ENCODE measurements around the gene PITPNC1.
A peak's percentile ranks its signal among the peaks of the same experiment; 100 is the strongest.
"Not testable (repeated sequence)": the region's sequence is repeated elsewhere in the genome, so short reads cannot be mapped to it uniquely, and the experiment has no call there.

PITPNC1 gene

GRCh38 chr17:67651218-67651579 is 274.1 kb downstream of the PITPNC1 start:
- DNase-seq (ENCODE audit: low read depth): not testable (repeated sequence)

- no peak for DNase-seq (ENCODE audit: low read depth)
Measured at GRCh38 chr17:67652433-67652832, 275.4 kb downstream of the PITPNC1 start.

GRCh38 chr17:67655478-67656148 is 278.5 kb downstream of the PITPNC1 start:
- DNase-seq (ENCODE audit: low read depth): no peak

GRCh38 chr17:67656494-67657203 is 279.6 kb downstream of the PITPNC1 start:
- DNase-seq (ENCODE audit: low read depth): no peak

DNA sequence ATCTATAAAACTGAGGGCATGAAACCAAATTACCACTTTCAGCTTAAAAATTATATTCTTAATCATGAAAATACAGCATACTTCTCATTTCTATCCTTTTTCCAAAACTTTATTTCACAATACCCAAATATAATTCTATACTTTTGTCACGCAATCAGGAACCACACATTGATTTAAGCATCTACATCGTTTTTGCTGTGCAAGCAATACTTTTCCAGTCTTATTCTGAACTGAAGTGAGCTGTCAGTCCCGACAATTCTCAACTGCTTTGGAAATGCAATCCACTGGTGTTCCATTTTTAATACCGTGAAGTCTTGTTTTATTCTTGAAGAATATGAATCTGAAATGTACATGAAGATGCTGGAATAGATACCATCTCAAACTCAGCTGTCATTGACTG is 280.5 kb downstream of the PITPNC1 start:
- DNase-seq (ENCODE audit: low read depth): no peak

DNA sequence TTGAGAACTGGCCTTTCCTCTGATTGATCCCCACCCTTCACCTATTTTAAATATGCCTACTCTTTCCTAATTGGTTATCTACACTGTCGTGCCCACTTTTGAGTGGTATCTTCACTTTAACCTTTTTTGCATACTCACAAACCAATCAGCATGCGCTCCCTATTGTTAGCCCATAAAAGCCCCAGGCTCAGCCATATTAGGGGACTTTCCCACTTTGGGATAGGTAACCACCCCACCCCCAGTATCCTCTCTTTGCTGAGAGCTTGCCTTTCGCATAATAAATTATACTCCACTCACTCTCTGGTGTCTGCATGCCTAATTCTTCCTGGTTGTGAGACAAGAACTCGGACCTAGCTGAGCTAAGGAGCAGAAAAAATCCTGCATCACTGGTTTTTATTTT is 281.2 kb downstream of the PITPNC1 start:
- no peak for DNase-seq (ENCODE audit: low read depth)

- DNase-seq (ENCODE audit: low read depth): no peak
Measured at GRCh38 chr17:67659028-67659427, 281.9 kb downstream of the PITPNC1 start.

DNA sequence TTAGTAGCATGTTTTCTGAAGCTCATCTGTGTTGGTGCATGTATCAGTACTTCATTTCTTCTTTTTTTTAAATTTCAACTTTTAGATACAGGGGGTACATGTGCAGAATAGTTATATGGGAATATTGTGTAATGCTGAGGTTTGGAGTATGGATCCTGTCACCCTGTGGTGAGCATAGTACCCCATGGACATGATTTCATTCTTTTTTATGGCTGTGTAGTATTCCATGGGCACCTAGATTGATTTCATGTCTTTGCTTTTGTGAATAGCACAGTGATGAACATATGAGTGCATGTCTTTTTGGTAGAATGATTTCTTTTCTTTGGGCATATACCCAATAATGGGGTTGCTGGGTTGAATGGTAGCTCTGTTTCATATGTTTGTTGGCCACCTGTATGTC is 285.6 kb downstream of the PITPNC1 start:
- no peak for DNase-seq (ENCODE audit: low read depth)

GRCh38 chr17:67663457-67663856 is 286.4 kb downstream of the PITPNC1 start:
- no peak for DNase-seq (ENCODE audit: low read depth)

DNA sequence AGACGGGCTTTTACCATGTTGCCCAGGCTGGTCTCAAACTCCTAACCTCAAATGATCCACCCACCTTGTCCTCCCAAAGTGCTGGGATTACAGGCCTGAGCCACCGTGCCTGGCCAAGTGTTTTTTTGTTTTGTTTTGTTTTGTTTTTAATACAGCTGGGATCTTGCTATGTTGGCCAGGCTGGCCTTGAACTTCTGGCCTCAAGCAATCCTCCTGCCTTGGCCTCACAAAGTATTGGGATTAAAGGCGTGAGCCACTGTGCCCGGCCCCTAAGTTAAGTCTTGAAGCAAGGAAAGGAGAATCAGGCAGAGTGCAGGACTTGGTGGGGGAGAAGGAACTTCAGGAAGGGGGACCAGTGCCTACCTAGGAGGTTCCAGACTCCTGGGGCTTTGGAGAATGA is 288.9 kb downstream of the PITPNC1 start:
- no peak for DNase-seq (ENCODE audit: low read depth)

DNA sequence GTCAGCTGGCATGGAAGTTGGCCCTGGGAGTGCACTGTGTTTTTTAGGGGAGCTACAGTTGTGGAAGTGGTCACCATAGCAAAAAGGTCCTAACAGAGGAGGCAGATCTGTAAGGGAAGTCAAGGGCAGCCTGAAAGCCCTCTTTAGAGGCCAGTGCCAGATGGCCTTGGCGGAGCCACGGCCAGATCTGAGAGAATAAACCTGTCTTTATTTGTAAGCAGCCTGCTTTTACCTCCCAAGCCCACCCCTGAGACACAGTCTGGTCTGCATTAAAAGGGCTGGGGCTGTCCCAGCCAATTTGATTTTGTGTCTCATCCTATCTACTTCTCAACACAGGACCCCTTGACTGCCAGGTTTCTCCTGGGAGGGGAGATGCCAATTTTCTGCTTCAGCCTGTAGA is 289.6 kb downstream of the PITPNC1 start:
- DNase-seq (ENCODE audit: low read depth): no peak

DNA sequence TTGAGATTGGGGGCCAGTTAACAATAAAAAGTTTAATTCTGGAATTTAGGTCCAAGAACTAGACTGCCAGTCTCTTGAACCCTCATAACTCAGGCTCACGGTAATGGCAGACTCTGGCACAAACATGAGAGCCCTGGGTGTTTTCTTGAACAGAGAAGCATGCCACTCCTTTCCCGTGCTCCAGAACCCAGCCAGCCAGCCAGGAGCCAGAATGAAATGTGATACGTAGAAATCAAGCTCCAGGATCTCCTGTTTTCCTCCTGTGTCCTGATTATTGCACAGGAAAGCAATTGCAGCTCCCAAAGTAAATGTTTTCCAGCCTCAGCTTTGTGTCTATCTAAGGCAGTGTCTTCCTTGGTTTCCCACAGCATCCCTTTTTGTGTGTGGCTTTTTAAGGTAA is 294.4 kb downstream of the PITPNC1 start:
- peak; percentile 11 for DNase-seq (ENCODE audit: low read depth)

- DNase-seq (ENCODE audit: low read depth): no peak
Measured at GRCh38 chr17:67672592-67673335, 295.7 kb downstream of the PITPNC1 start.

GRCh38 chr17:67675481-67675880 is 298.4 kb downstream of the PITPNC1 start:
- DNase-seq (ENCODE audit: low read depth): no peak

DNA sequence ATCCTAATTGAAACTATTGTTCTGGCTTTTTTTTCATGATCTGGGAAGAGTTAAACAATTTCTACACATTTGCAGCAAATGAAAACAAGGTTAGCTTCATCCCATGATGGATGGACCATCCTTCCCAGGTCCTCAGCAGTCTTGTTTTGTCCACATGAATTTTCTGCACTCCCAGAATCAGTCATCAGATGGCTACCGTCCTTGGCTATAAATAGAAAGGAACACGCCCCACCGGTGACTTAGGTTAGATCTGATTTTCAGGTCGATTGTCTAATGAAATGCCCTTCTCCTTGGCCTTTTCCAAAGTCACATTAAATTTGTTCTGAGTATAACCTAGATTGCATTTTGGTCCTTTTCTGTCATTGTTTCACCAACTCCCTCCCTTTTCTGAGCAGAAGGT is 299.2 kb downstream of the PITPNC1 start:
- DNase-seq (ENCODE audit: low read depth): no peak

- no peak for DNase-seq (ENCODE audit: low read depth)
Measured at GRCh38 chr17:67678414-67678813, 301.3 kb downstream of the PITPNC1 start.

GRCh38 chr17:67679225-67679624 is 302.1 kb downstream of the PITPNC1 start:
- no peak for DNase-seq (ENCODE audit: low read depth)

DNA sequence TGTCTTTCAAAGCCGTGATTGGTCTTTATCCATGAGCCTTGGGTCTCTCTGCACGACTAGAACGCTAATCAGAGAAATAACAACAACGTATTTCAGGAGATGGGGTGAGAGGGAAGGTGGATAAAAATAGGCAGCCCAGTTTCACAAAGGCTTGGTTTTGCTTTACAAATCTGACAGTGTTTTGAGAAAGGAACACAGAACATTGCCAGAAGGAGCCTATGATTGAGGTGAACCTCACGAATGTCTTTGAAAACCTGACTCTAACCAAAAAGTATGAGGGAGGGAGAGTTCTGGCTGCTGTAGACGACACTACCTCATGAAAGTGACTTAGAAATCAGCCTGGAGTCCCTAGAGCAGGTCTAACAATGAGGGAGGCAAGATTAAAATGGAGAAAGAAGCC is 302.6 kb downstream of the PITPNC1 start:
- DNase-seq (ENCODE audit: low read depth): no peak

DNA sequence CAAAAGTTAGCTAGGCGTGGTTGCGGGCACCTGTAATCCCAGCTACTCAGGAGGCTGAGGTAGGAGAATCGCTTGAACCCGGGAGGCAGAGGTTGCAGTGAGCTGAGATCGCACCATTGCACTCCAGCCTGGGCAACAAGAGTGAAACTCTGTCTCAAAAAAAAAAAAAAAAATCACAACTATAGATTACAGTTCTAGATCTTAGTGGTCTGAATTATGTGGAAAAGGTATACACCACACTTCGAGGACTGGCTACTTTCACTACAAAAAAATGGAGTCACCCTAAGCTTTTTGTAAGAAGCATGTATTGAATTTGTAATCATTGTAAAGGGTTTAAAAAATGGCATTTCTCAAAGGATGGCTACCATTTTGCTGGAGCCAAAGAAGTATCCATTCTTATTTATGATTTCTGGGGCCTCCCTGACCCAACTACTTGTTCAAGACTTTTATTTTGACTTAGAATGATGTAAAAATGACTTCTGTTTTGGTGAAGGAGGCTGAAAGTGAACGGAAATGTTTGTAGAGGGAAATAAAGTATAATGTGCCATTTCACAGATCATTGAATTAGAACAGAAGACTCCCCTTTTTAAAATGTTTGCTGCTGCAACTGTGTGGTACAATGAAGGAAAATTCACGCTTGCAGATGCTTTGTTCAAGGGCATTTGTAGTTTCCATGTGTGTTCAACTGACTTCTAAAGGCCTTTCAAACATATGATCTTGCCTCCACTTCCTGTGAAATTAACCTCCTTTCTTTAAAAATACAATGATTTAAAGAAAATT is 303.6 kb downstream of the PITPNC1 start:
- no peak for DNase-seq (ENCODE audit: low read depth)

DNA sequence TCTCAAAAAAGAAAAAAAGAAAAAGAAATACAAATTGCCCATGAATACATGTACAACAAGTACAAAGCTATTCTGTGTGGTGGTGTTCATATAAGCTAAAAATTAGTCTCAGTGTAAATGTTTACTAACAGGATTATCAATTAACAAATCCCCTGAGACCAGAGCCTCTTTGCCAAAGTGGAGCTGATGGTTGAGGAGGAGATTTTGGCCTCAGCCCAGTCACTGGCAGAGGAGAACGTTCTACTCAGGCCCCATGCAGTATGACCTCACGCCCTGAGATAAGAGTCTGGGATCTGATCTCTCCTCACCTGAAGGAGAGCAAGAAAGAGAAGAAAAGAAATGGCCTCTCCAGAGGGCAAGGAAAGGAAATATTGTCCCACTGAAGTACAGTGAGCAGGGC is 305.1 kb downstream of the PITPNC1 start:
- no peak for DNase-seq (ENCODE audit: low read depth)

DNA sequence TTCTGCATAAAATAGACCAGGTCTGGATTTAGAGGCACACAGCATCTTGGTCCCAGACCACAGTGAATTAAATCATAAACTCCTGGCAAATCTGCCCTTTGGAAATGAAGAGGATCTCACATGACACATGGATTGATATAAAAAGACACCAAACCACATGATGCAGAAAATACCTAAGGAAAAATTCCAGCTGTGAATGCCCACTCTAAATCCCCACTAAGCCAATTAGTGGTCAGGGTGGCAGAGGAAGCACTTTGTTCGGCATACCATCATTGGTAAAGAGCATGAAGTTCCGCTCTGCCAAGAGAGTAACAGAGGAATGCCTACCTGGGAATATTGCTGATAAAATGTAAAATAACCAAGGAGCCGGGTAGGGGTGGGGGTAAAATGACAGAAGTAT is 308.3 kb downstream of the PITPNC1 start:
- DNase-seq (ENCODE audit: low read depth): no peak

DNA sequence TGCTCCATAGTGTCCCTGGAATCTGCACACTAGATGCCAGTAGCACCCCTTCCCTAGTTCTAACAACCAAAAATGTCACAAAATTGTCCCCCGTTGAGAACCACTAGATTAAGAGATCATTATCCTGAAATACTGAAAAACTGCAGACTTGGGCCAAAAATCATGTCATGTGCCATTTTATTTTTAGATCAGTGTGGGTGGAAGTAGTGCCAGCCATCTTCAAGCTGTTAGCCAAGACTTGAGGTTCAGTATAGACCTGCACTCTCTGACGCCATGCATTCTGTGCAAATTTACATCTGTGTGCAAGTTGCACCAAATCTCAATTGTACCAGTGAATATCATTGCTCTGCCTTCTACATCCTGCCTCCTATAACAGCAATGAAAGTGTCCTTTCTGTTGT is 309.2 kb downstream of the PITPNC1 start:
- DNase-seq (ENCODE audit: low read depth): no peak

DNA sequence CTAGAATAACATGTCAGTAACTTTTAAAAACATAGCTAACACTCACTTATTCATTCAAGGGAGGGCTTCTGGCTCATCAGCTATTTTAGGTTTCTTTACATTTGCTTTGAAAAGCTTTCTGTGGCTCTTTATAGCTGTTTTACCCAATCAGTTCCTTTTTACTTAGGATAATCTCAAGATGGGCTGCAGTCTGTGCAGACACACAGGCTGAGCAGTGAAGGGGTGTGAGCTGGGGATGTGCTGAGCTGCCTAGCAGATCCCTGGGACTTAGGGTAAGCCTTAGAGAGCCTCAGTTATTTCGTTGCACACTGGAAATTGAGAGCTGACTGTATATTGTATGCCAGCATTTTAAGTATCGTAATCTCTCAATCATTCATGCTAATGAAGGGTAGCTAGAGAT is 310.4 kb downstream of the PITPNC1 start:
- no peak for DNase-seq (ENCODE audit: low read depth)
